Gastrocnemius medialis (tissue), 4 donors: Measurements from ENCODE around the gene SCYL1.

ENCODE experiments used
- POLR2A ChIP-seq, 2 donors: fragments of 450-650 bp; IDR thresholded peaks; one replicate each; pipeline ENCODE4 v1.6.1; 2017; ENCODE audit warnings: antibody characterized with exemption in 2 of 2, mild to moderate bottlenecking in 2 of 2, moderate library complexity in 2 of 2
- TF ChIP-seq, protein P1 (sequence below), 5 experiments: fragments of 450-650 bp in 3 of 5; fragments of 200-600 bp in 2 of 5; sonication (generic) in 2 of 5; IDR thresholded peaks in 4 of 5; conservative IDR thresholded peaks in 1 of 5; 1 replicate in 4 of 5; 2 replicates in 1 of 5; pipeline ENCODE4 v1.5.1; 2016 to 2019; ENCODE audit warnings: antibody characterized with exemption in 5 of 5, mild to moderate bottlenecking in 3 of 5, moderate library complexity in 3 of 5

DNA sequence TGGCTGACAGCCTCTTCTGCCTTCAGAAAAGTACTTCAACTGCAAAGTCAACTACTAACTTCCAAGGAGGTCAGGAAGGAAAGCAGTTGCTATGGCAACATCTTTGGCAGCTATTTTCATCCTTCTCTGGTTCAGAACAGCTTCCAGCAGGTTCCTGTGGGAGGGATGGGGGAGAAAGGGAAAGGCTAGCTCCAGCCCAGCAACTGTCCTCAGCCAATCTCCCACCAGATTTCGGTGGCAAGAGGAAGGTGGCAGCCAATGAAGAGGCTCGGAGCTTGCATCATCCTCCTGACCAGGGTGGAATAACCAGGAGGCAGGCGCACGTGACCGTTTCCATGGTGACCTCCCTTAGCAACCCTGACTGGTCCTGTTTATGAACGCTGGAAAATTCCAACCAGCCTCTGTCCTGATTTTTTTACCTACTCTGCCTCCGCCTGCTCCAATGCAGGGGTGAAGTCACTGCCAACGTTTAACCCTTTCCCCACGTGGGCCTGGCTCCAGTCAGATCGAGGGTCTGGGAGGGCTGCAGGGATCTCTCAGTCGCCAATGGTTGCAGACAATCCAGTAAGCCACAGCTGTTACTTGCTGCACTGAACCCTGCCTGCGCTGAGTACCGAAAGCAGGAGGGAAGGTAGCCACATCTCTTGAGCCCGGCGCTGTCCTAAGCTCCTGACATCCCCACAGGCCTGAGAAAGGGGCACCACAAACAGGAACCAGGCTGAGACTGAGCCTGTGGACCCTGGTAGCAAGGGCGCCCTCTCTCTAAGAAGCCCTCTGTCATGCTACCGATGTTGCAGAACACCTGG lies 37.2 kb upstream of the SCYL1 start:
- TF ChIP-seq, protein P1, sequence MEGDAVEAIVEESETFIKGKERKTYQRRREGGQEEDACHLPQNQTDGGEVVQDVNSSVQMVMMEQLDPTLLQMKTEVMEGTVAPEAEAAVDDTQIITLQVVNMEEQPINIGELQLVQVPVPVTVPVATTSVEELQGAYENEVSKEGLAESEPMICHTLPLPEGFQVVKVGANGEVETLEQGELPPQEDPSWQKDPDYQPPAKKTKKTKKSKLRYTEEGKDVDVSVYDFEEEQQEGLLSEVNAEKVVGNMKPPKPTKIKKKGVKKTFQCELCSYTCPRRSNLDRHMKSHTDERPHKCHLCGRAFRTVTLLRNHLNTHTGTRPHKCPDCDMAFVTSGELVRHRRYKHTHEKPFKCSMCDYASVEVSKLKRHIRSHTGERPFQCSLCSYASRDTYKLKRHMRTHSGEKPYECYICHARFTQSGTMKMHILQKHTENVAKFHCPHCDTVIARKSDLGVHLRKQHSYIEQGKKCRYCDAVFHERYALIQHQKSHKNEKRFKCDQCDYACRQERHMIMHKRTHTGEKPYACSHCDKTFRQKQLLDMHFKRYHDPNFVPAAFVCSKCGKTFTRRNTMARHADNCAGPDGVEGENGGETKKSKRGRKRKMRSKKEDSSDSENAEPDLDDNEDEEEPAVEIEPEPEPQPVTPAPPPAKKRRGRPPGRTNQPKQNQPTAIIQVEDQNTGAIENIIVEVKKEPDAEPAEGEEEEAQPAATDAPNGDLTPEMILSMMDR (IDR thresholded peaks at IDR 0.05 in 4 of 5, conservative IDR thresholded peaks at IDR 0.05 in 1 of 5) = peak in 1 of 5 experiments; percentile 31
- peak in 1 of 2 donors; percentile 47 for TF ChIP-seq POLR2A (IDR thresholded peaks at IDR 0.05)
